H1 (cell line): Measurements from ENCODE around the gene EPHA8. TPM values are rescaled to one million over a fixed set of nuclear protein-coding genes. Genes with fewer than 3 reads are reported as not detected.

Experiments
- CTCF ChIA-PET: fragments of 300-600 bp; sonication (Branson Sonifier 250); formaldehyde crosslinking; loops from one replicate; lab custom pipeline; 2021; ENCODE audit not compliant: partially characterized antibody; lab: Charles Lee
- POLR2A ChIA-PET: fragments of 300-600 bp; sonication (Branson Sonifier 250); formaldehyde crosslinking; loops from one replicate; lab custom pipeline; 2021; ENCODE audit warnings: inconsistent platforms; ENCODE audit not compliant: partially characterized antibody; lab: Charles Lee
- DNase-seq, 2 experiments: peaks; one replicate each; pipeline versions ENCODE4 v3.0.0 to v3.0.0-alpha.2; 2010 to 2022; ENCODE audit warnings: low spot score in 2 of 2, low read depth in 1 of 2, mixed read lengths in 1 of 2
- FAIRE-seq: peaks from 2 replicates; lab custom pipeline; 2011; peaks lifted over from hg19 to GRCh38; lab: Jason Lieb, UNC
- H2AFZ ChIP-seq: 2 replicates; pipeline ENCODE4 v1.8.1; 2012; ENCODE audit warnings: low read length, inconsistent platforms
- H2AK5ac ChIP-seq: 2 replicates; pipeline ENCODE4 v1.6.1; 2013; ENCODE audit warnings: low read depth, low read length
- H2BK120ac ChIP-seq: replicated peaks from 2 replicates; pipeline ENCODE3; 2013; ENCODE audit warnings: low read depth, low read length, inconsistent platforms
- H2BK12ac ChIP-seq: 2 replicates; pipeline ENCODE4 v1.6.1; 2013; ENCODE audit warnings: low read depth, low read length
- H2BK15ac ChIP-seq: 2 replicates; pipeline ENCODE4 v1.6.1; 2013; ENCODE audit warnings: low read length
- H2BK20ac ChIP-seq: 2 replicates; pipeline ENCODE4 v1.6.1; 2013; ENCODE audit warnings: low read length
- H2BK5ac ChIP-seq: 2 replicates; pipeline ENCODE4 v1.6.1; 2013; ENCODE audit warnings: low read depth, low read length
- H3K14ac ChIP-seq: 2 replicates; pipeline ENCODE4 v1.6.1; 2013; ENCODE audit warnings: inconsistent platforms; ENCODE audit not compliant: insufficient read length
- H3K18ac ChIP-seq: 2 replicates; pipeline ENCODE4 v1.6.1; 2013; ENCODE audit warnings: low read length; ENCODE audit errors: extremely low read depth
- H3K23ac ChIP-seq: 2 replicates; pipeline ENCODE4 v1.6.1; 2013; ENCODE audit warnings: inconsistent platforms; ENCODE audit not compliant: insufficient read length
- H3K23me2 ChIP-seq: 2 replicates; pipeline ENCODE4 v1.6.1; 2013; ENCODE audit warnings: low read depth, low read length
- H3K27ac ChIP-seq: 2 replicates; pipeline ENCODE4 v1.6.1; 2011; ENCODE audit warnings: low read depth, low read length, inconsistent platforms
- H3K27me3 ChIP-seq, 4 experiments: replicated peaks in 1 of 4; 1 replicate in 1 of 4; 2 replicates in 3 of 4; pipeline versions ENCODE4 v1.6.1 to v1.8.1; 2011 to 2013; ENCODE audit warnings: low read length in 3 of 4, mild to moderate bottlenecking in 3 of 4, inconsistent platforms in 2 of 4, mixed read lengths in 2 of 4, moderate library complexity in 1 of 4; ENCODE audit not compliant: control insufficient read depth in 3 of 4, insufficient read depth in 3 of 4; ENCODE audit errors: extremely low read depth in 1 of 4
- H3K36me3 ChIP-seq, 4 experiments: 2 replicates each; pipeline versions ENCODE4 v1.6.1 to v1.8.1; 2011 to 2013; ENCODE audit warnings: mild to moderate bottlenecking in 4 of 4, low read length in 3 of 4, moderate library complexity in 2 of 4, control low read depth in 1 of 4, inconsistent platforms in 1 of 4; ENCODE audit not compliant: insufficient read depth in 4 of 4, control insufficient read depth in 2 of 4
- H3K4ac ChIP-seq: replicated peaks from 2 replicates; pipeline ENCODE3; 2013; ENCODE audit warnings: low read length, low read depth, mixed read lengths, inconsistent platforms; ENCODE audit not compliant: insufficient read length
- H3K4me1 ChIP-seq, 4 experiments: replicated peaks in 1 of 4; 1 replicate in 1 of 4; 2 replicates in 3 of 4; pipeline versions ENCODE4 v1.6.1 to v1.8.1; 2011 to 2013; ENCODE audit warnings: low read length in 3 of 4, inconsistent platforms in 2 of 4, mixed read lengths in 1 of 4; ENCODE audit not compliant: insufficient read depth in 4 of 4, control insufficient read depth in 3 of 4
- H3K4me2 ChIP-seq, 2 experiments: 2 replicates each; pipeline versions ENCODE4 v1.6.1 to v1.8.1; 2011 to 2013; ENCODE audit warnings: low read depth in 2 of 2, low read length in 2 of 2, control low read depth in 1 of 2, inconsistent platforms in 1 of 2, mild to moderate bottlenecking in 1 of 2; ENCODE audit not compliant: insufficient read depth in 1 of 2
- H3K4me3 ChIP-seq, 4 experiments: fragments of 200-600, 300-600 bp in 1 of 4; sonication (generic), shearing (Covaris generic), sonication (Bioruptor Twin) in 1 of 4; 2 replicates each; pipeline versions ENCODE4 v1.5.1 to v1.8.1; 2011 to 2016; ENCODE audit warnings: low read length in 4 of 4, low read depth in 3 of 4, control low read depth in 2 of 4, inconsistent platforms in 2 of 4, mild to moderate bottlenecking in 2 of 4, mixed read lengths in 1 of 4, moderate library complexity in 1 of 4; ENCODE audit not compliant: insufficient read depth in 2 of 4; ENCODE audit errors: extremely low read depth in 1 of 4
- H3K56ac ChIP-seq: replicated peaks from 2 replicates; pipeline ENCODE3; 2013; ENCODE audit warnings: low read depth, mild to moderate bottlenecking, mixed read lengths, low read length, inconsistent platforms; ENCODE audit not compliant: insufficient read length
- H3K79me1 ChIP-seq: 2 replicates; pipeline ENCODE4 v1.6.1; 2013; ENCODE audit warnings: low read depth, low read length, control low read depth
- H3K79me2 ChIP-seq, 2 experiments: 2 replicates each; pipeline versions ENCODE4 v1.6.1 to v1.8.1; 2012 to 2013; ENCODE audit warnings: low read length in 2 of 2, mild to moderate bottlenecking in 2 of 2, inconsistent platforms in 1 of 2; ENCODE audit not compliant: insufficient read depth in 2 of 2, control insufficient read depth in 1 of 2
- H3K9ac ChIP-seq, 4 experiments: replicated peaks in 1 of 4; 1 replicate in 1 of 4; 2 replicates in 3 of 4; pipeline versions ENCODE4 v1.6.1 to v1.8.1; 2011 to 2013; ENCODE audit warnings: low read depth in 3 of 4, low read length in 3 of 4, control low read depth in 2 of 4, mild to moderate bottlenecking in 2 of 4, moderate library complexity in 2 of 4, inconsistent platforms in 1 of 4; ENCODE audit errors: extremely low read depth in 1 of 4
- H3K9me3 ChIP-seq, 2 experiments: 2 replicates each; pipeline versions ENCODE4 v1.6.1 to v1.8.1; 2012 to 2013; ENCODE audit warnings: mild to moderate bottlenecking in 2 of 2, moderate library complexity in 2 of 2, control low read depth in 1 of 2, inconsistent platforms in 1 of 2, low read depth in 1 of 2, low read length in 1 of 2, mixed read lengths in 1 of 2; ENCODE audit not compliant: insufficient read depth in 2 of 2
- H4K20me1 ChIP-seq, 2 experiments: replicated peaks in 1 of 2; 2 replicates each; pipeline versions ENCODE3 to v1.8.1; 2011 to 2013; ENCODE audit warnings: inconsistent platforms in 2 of 2, low read length in 2 of 2, mild to moderate bottlenecking in 1 of 2; ENCODE audit not compliant: insufficient read depth in 2 of 2, control insufficient read depth in 1 of 2
- H4K5ac ChIP-seq: 2 replicates; pipeline ENCODE4 v1.6.1; 2013; ENCODE audit warnings: low read length, low read depth, mixed read lengths, inconsistent platforms; ENCODE audit not compliant: insufficient read length
- H4K8ac ChIP-seq: 2 replicates; pipeline ENCODE4 v1.8.0; 2013; ENCODE audit warnings: mild to moderate bottlenecking, moderate library complexity, low read length, inconsistent platforms; ENCODE audit not compliant: insufficient read depth; ENCODE audit errors: extremely low read depth
- H4K91ac ChIP-seq: replicated peaks from 2 replicates; pipeline ENCODE3; 2013; ENCODE audit warnings: low read length, mixed read lengths, inconsistent platforms; ENCODE audit not compliant: insufficient read length
- RFX5 ChIP-seq: IDR thresholded peaks from 2 replicates; pipeline ENCODE4 v1.6.1; 2011; ENCODE audit warnings: low read depth, low read length, improper control_type of control experiment, borderline replicate concordance
- WGBS, 2 experiments: shearing (Covaris generic) in 1 of 2; methylation state at CpG; one replicate each; pipeline versions ENCODE4 v1.1.6 to v1.1.7; 2013 to 2015; ENCODE audit warnings: low lambda C conversion rate in 2 of 2, mixed read lengths in 2 of 2, inconsistent platforms in 1 of 2, low coverage in 1 of 2, missing lambda C conversion rate in 1 of 2; ENCODE audit not compliant: insufficient replicate concordance in 2 of 2, insufficient coverage in 1 of 2, insufficient read length in 1 of 2; ENCODE audit errors: extremely low coverage in 1 of 2, missing lambda C conversion rate in 1 of 2; 5-methylcytosine and 5-hydroxymethylcytosine counted together
- polyA plus RNA-seq, 7 experiments: library from polyadenylated mRNA; depleted of rRNA in 3 of 7; stranded (reverse) in 5 of 7; unstranded in 2 of 7; fragments of >200 nt in 5 of 7; fragments of 200-250 nt in 2 of 7; gene quantifications; 1 replicate in 5 of 7; 2 replicates in 1 of 7; 4 replicates in 1 of 7; pipeline versions ENCODE4 v1.2.1 to v1.2.3, GENCODE V29; 2011 to 2013; ENCODE audit warnings: missing spikeins in 2 of 7, mixed read lengths in 2 of 7
- total RNA-seq: library from RNA; stranded (reverse); fragmentation: NEBNext Ultra II Directional; extraction: Animal tissue kit (Norgen Biotek cat#: 25700); gene quantifications from 2 replicates; pipeline ENCODE4 v1.2.1, GENCODE V29; 2021

EPHA8 gene
- total and polyA plus RNA-seq, 2 of the 8 experiments (the other 6 are each of a cell fraction or from before 2014, with no cell fraction given): 4.0 to 8.4 TPM

GRCh38 chr1:22633697-22634463 is 70.6 kb downstream of the EPHA8 start:
- Histone ChIP-seq H4K8ac (no peak overlapping the region), H3K79me1 (no peaks in the 10 kb centered on the region), H3K4me3 (no peak overlapping the region), H3K23ac (no peak overlapping the region), H2BK120ac (no peak overlapping the region), H3K27ac (no peak overlapping the region), H2BK15ac (no peak overlapping the region), H3K4ac (no peak overlapping the region), H3K79me2 (no peaks in the 10 kb centered on the region), H3K18ac (no peak overlapping the region), H3K27me3 (no peaks in the 10 kb centered on the region), H3K56ac (no peak overlapping the region), H2BK5ac (no peak overlapping the region), H4K20me1 (no peaks in the 10 kb centered on the region), H2BK12ac (no peak overlapping the region), H2AFZ (no peak overlapping the region), H2AK5ac (0 out of 2 replicates have a peak overlapping the region, but pooled peaks have one; percentile 20), H4K91ac (no peak overlapping the region), H3K4me2 (no peak overlapping the region), H3K4me1 (peaks cover 6 to 17% (median 11%) of the 10 kb centered on the region in 4 experiments), H3K23me2 (no peaks in the 10 kb centered on the region), H3K9ac (no peak overlapping the region), H3K9me3 (peaks cover 6 to 8% of the 10 kb centered on the region in 2 experiments; a peak in 2 of 4 replicates), H4K5ac (no peak overlapping the region), H3K36me3 (no peaks in the 10 kb centered on the region), H3K14ac (no peak overlapping the region), H2BK20ac (no peak overlapping the region)
- CTCF ChIA-PET: interaction anchor here (0.8 to 3.5 kb wide), 17 partner anchors 8 to 213 kb away, joined by 3 to 16 read pairs (median 3); no protein-coding TSS in a partner anchor
- WGBS, 2 experiments: 83% methylated on average over 8 of the region's 10 CpGs; no CpG with 5 or more reads in 1 of the 2 experiments
- FAIRE-seq: no peak
- no peak for DNase-seq
- POLR2A ChIA-PET: interaction anchor here (0.7 kb wide), 1 partner anchor 94 kb away, joined by 3 read pairs; no protein-coding TSS in a partner anchor
- no peak for TF ChIP-seq RFX5
